Measurements from ENCODE around the gene SDHAF3.

GRCh38 chr7:97219237-97219636 lies 101.7 kb downstream of the SDHAF3 start:
- TF ChIP-seq CTCF (IDR thresholded peaks at IDR 0.05) (no peak), POLR2AphosphoS5 (IDR thresholded peaks at IDR 0.05; ENCODE audit: low read depth, low read length) (no peak), TCF7L2 (IDR thresholded peaks at IDR 0.05; ENCODE audit: low read depth, low read length) (no peak), REST (IDR thresholded peaks at IDR 0.05; ENCODE audit: insufficient read depth in 1 of 2, low read depth in 2 of 2, low read length in 1 of 2) (no peak), SIN3A (IDR thresholded peaks at IDR 0.05; ENCODE audit: borderline replicate concordance, insufficient read depth, low read depth, low read length) (no peak)
